ENCODE data around the gene LRRK1. TPM values are rescaled to one million over a fixed set of nuclear protein-coding genes. Genes with fewer than 3 reads are reported as not detected.

The LRRK1 gene
- total RNA-seq, 1 experiment from 2014 or later: 7.0 TPM

- no TSS peak for BruUV-seq (replicated peaks)
- no peak overlapping the region for H3K9ac ChIP-seq (ENCODE audit: low read length)
- H3K27ac ChIP-seq (ENCODE audit: low read length): no peak overlapping the region
- intact Hi-C loops (cut with micrococcal nuclease): no loop called here
- no peak for TF ChIP-seq EZH2 (IDR thresholded peaks at IDR 0.05; ENCODE audit: low read length, unreplicated experiment)
- no peak for TF ChIP-seq EZH2phosphoT487 (IDR thresholded peaks at IDR 0.05; ENCODE audit: borderline replicate concordance, low read length)
- no peak for TF ChIP-seq CTCF (conservative IDR thresholded peaks at IDR 0.05; ENCODE audit: low read depth, low read length)
- H3K79me2 ChIP-seq (ENCODE audit: low read length): no peaks in the 10 kb centered on the region
- H3K4me1 ChIP-seq (ENCODE audit: insufficient read depth, low read length): no peaks in the 10 kb centered on the region
- ChIA-PET POLR2A (ENCODE audit: unreplicated experiment) (no interaction called here), CTCF (interaction anchor here (0.6 kb wide), 1 partner anchor 42 kb away, joined by 12 read pairs; no protein-coding TSS in a partner anchor)
- H3K9me3 ChIP-seq (ENCODE audit: low read length): no peaks in the 10 kb centered on the region
- no peaks in the 10 kb centered on the region for H3K27me3 ChIP-seq (ENCODE audit: low read length)
- no peaks in the 10 kb centered on the region for H4K20me1 ChIP-seq (ENCODE audit: low read length)
- no peaks in the 10 kb centered on the region for H3K36me3 ChIP-seq (ENCODE audit: low read depth, low read length)
- no peak overlapping the region for H3K4me3 ChIP-seq (ENCODE audit: low read length)
- no peaks in the 10 kb centered on the region for H3K9me2 ChIP-seq (replicated peaks; ENCODE audit: low read length)
- no peak overlapping the region for H2AFZ ChIP-seq (ENCODE audit: low read length)
- ATAC-seq (no peak), DNase-seq (no peak)
- no peaks in the 10 kb centered on the region for H3F3A ChIP-seq (ENCODE audit: low read length, unreplicated experiment)
- no peak overlapping the region for H3K4me2 ChIP-seq (ENCODE audit: low read length)
Measured at GRCh38 chr15:101060576-101061551, 141.7 kb downstream of the LRRK1 start.

GRCh38 chr15:101062063-101062462 lies 142.9 kb downstream of the LRRK1 start:
- TF ChIP-seq CTCF (conservative IDR thresholded peaks at IDR 0.05; ENCODE audit: low read depth, low read length) (no peak), EZH2 (IDR thresholded peaks at IDR 0.05; ENCODE audit: low read length, unreplicated experiment) (no peak), EZH2phosphoT487 (IDR thresholded peaks at IDR 0.05; ENCODE audit: borderline replicate concordance, low read length) (no peak)
- no peak overlapping the region for H3K4me3 ChIP-seq (ENCODE audit: low read length)
- intact Hi-C loops (cut with micrococcal nuclease): no loop called here
- ATAC-seq (no peak), DNase-seq (no peak)
- H3K9me2 ChIP-seq (replicated peaks; ENCODE audit: low read length): no peaks in the 10 kb centered on the region
- CTCF ChIA-PET: no interaction called here
- POLR2A ChIA-PET (ENCODE audit: unreplicated experiment): no interaction called here
- H3K4me1 ChIP-seq (ENCODE audit: insufficient read depth, low read length): no peaks in the 10 kb centered on the region
- no peaks in the 10 kb centered on the region for H3K36me3 ChIP-seq (ENCODE audit: low read depth, low read length)
- no peak overlapping the region for H3K27ac ChIP-seq (ENCODE audit: low read length)
- no peaks in the 10 kb centered on the region for H4K20me1 ChIP-seq (ENCODE audit: low read length)
- H3K9me3 ChIP-seq (ENCODE audit: low read length): no peaks in the 10 kb centered on the region
- no TSS peak for BruUV-seq (replicated peaks)
- no peak overlapping the region for H3K9ac ChIP-seq (ENCODE audit: low read length)
- no peaks in the 10 kb centered on the region for H3K27me3 ChIP-seq (ENCODE audit: low read length)
- H3F3A ChIP-seq (ENCODE audit: low read length, unreplicated experiment): no peaks in the 10 kb centered on the region
- H2AFZ ChIP-seq (ENCODE audit: low read length): no peak overlapping the region
- no peak overlapping the region for H3K4me2 ChIP-seq (ENCODE audit: low read length)
- H3K79me2 ChIP-seq (ENCODE audit: low read length): no peaks in the 10 kb centered on the region
